H54 (cell line): Measurements from ENCODE around the gene ARAP1.
"Not testable (repeated sequence)": the region's sequence is repeated elsewhere in the genome, so short reads cannot be mapped to it uniquely, and the experiment has no call there.

Experiments used
- DNase-seq: peaks from one replicate; pipeline ENCODE4 v3.0.0; 2011; ENCODE audit warnings: low spot score, mixed read lengths; ENCODE audit not compliant: insufficient read length
- FAIRE-seq: peaks from 3 replicates; lab custom pipeline; 2011; peaks lifted over from hg19 to GRCh38; lab: Jason Lieb, UNC
- POLR2A ChIP-seq: IDR thresholded peaks from 2 replicates; pipeline ENCODE4 v1.6.1; 2011; ENCODE audit warnings: low read depth, mild to moderate bottlenecking, low read length

ARAP1 gene

GRCh38 chr11:72752088-72752914, at the start of gene ARAP1:
ARAP1 (minus strand) TSS chr11:72752408; CDS start chr11:72727128, 25,280 bp downstream.
- DNase-seq (peak; percentile 97), FAIRE-seq (peak; percentile 6)
- peak; percentile 32; the same call in 1 of the 2 replicates for TF ChIP-seq POLR2A

- TF ChIP-seq POLR2A = no peak
- DNase-seq (peak; percentile 3), FAIRE-seq (no peak)
Measured at GRCh38 chr11:72799441-72799840, 47.2 kb upstream of the ARAP1 start.

GRCh38 chr11:72798361-72798760, 46.2 kb upstream of the ARAP1 start:
- DNase-seq (peak; percentile 1), FAIRE-seq (no peak)
- TF ChIP-seq POLR2A = no peak

GRCh38 chr11:72793425-72794367, 41.5 kb upstream of the ARAP1 start, which contains the start of gene STARD10:
STARD10 (minus strand) TSS chr11:72794047; CDS start chr11:72781181, 12,866 bp downstream.
- peak; percentile 95 for DNase-seq
- FAIRE-seq = no peak
- TF ChIP-seq POLR2A = peak; percentile 50

GRCh38 chr11:72793076-72793424, 40.8 kb upstream of the ARAP1 start:
- DNase-seq (no peak), FAIRE-seq (no peak)

GRCh38 chr11:72792437-72793021, 40.3 kb upstream of the ARAP1 start:
- DNase-seq (no peak), FAIRE-seq (no peak)
- TF ChIP-seq POLR2A = no peak

More at GRCh38 chr11:72793076-72793424, 40.8 kb upstream of the ARAP1 start:
- TF ChIP-seq POLR2A = no peak

- DNase-seq, FAIRE-seq: not testable (repeated sequence)
Measured at GRCh38 chr11:72791228-72791627, 39.0 kb upstream of the ARAP1 start.

- no peak for TF ChIP-seq POLR2A
- no peak for FAIRE-seq
- DNase-seq = no peak
Measured at GRCh38 chr11:72789493-72790131, 37.4 kb upstream of the ARAP1 start.

GRCh38 chr11:72788241-72788640, 36.0 kb upstream of the ARAP1 start:
- TF ChIP-seq POLR2A = no peak
- DNase-seq (no peak), FAIRE-seq (no peak)

GRCh38 chr11:72787216-72788104, 35.3 kb upstream of the ARAP1 start:
- DNase-seq = no peak
- FAIRE-seq = no peak

GRCh38 chr11:72786305-72787215, 34.4 kb upstream of the ARAP1 start:
- DNase-seq (no peak), FAIRE-seq (no peak)
- no peak for TF ChIP-seq POLR2A

More at GRCh38 chr11:72787216-72788104, 35.3 kb upstream of the ARAP1 start:
- no peak for TF ChIP-seq POLR2A
